Skeletal muscle cell (primary cell): Measurements from ENCODE around the gene FBXO44.
"Not testable (repeated sequence)": the region's sequence is repeated elsewhere in the genome, so short reads cannot be mapped to it uniquely, and the experiment has no call there.

Experiments used
- DNase-seq: peaks from one replicate; pipeline ENCODE4 v3.0.0-alpha.2; 2010; ENCODE audit warnings: low read depth
- H3K4me3 ChIP-seq: 2 replicates; pipeline ENCODE4 v1.5.1; 2011; ENCODE audit warnings: low read depth, mild to moderate bottlenecking, control low read depth, low read length, moderate library complexity

The FBXO44 gene, protein sequence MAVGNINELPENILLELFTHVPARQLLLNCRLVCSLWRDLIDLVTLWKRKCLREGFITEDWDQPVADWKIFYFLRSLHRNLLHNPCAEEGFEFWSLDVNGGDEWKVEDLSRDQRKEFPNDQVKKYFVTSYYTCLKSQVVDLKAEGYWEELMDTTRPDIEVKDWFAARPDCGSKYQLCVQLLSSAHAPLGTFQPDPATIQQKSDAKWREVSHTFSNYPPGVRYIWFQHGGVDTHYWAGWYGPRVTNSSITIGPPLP

DNA sequence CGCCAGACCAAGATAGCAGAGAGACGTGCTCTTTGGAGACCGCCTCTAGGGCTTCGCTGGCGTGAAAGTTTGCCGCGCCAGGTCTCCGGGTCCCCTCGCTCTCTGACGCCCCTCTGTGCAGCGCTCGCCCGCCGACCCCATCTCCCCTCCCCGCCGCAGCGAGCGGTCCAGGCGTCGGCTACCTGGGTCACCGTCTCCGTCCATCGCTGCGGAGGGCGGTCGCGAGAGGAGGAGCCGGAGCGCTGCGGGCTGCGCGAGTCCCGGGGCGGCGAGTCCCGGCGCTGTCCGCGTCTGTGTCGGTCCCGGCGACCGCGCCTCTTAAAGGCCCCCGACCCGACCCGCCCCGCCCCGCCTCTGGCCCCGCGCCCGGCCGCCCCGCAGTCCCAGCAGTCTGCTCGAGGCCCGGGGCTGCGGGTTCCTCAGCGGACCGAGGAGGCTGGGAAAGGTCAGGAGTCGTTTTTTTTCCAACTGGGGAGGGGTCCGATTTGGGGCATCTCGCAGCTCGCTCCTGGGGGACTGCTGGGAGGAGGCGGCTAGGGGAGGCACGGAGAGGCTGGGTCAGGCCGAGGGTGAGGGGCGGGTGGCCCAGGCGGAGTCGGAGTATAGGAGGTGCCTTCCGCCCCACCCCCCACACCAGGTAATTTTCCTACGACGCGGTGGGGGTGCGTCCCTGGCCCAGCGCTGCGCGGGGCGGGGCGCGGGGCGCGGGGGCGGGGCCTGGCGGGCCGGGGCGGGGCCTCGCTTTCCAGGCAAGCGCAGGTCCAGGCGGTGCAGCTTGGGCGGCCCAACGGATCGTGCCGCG lies at the start of gene FBXO44, which contains the start of gene FBXO2:
Gene FBXO44 (plus strand): TSS at position 741 of the 802 bp plus-strand sequence. CDS start 959 bp downstream, outside the sequence.
Gene FBXO2 (minus strand): TSS at position 293 of the 802 bp plus-strand sequence. CDS start 89 bp downstream, at position 204.
- no peak for DNase-seq
- H3K4me3 ChIP-seq: peak within 1 kb of the TSS; percentile 68

DNA sequence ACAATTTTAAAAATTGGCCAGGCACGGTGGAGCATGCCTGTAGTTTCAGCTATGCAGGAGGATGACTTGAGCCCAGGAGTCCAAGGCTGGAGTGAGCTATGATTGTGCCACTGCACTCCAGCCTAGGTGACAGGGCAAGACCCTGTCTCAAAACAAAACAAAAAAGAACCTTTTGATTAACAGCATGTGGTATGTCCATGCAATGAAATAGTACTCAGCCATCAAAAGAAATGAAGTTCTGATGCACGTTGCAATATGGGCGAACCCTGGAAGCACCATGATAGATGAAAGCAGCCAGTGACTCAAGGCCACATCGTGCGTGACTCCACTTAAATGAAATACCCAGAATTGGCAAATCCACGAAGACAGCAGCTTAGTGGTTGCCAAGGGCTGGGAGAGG lies 47.9 kb upstream of the FBXO44 start:
- no peak overlapping the region for H3K4me3 ChIP-seq
- DNase-seq: no peak

DNA sequence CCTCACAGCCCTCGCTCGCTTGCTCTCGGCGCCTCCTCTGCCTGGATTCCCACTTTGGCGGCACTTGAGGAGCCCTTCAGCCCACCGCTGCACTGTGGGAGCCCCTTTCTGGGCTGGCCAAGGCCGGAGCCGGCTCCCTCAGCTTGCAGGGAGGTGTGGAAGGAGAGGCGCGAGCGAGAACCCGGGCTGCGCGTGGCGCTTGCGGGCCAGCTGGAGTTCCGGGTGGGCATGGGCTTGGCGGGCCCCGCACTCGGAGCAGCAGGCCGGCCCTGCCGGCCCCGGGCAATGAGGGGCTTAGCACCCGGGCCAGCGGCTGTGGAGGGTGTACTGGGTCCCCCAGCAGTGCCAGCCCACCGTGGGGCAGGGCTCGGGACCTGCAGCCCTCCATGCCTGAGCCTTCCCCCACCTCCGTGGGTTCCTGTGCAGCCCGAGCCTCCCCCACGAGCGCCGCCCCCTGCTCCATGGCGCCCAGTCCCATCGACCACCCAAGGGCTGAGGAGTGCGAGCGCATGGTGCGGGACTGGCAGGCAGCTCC lies 46.0 kb upstream of the FBXO44 start:
- H3K4me3 ChIP-seq, DNase-seq: not testable (repeated sequence)

DNA sequence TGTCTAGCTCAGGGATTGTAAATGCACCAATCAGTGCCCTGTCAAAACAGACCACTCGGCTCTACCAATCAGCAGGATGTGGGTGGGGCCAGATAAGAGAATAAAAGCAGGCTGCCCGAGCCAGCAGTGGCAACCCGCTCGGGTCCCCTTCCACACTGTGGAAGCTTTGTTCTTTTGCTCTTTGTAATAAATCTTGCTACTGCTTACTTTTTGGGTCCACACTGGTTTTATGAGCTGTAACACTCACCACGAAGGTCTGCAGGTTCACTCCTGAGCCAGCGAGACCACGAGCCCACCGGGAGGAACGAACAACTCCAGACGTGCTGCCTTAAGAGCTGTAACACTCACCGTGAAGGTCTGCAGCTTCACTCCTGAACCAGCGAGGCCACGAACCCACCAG lies 45.3 kb upstream of the FBXO44 start:
- not testable (repeated sequence) for H3K4me3 ChIP-seq, DNase-seq

DNA sequence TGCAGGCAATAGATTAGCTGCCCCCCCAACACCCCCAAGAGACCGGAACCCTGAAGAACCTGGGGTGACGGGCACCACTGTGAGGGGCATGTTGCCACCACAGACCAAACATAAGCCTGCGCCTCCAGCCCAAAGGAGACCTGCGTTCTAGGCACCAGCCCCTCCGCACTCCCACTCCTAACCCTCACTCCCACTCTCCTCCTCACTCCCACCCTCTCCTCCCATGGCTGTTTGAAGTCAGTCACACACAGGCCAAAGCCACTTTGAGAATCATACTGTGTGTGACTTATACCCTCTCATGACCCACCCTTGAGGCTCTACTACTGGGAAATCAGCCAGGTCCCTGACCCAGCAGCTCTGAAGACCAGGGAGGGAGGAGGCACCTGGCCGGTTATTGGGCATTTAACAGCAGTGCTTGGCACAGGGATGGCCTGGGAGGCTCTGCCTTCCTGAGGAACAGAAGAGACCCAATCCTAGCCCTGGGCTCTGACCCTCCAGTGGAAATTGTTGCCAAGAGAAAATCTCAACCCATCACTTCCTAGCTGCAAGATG lies 44.0 kb upstream of the FBXO44 start:
- no peak for DNase-seq
- no peak overlapping the region for H3K4me3 ChIP-seq

DNA sequence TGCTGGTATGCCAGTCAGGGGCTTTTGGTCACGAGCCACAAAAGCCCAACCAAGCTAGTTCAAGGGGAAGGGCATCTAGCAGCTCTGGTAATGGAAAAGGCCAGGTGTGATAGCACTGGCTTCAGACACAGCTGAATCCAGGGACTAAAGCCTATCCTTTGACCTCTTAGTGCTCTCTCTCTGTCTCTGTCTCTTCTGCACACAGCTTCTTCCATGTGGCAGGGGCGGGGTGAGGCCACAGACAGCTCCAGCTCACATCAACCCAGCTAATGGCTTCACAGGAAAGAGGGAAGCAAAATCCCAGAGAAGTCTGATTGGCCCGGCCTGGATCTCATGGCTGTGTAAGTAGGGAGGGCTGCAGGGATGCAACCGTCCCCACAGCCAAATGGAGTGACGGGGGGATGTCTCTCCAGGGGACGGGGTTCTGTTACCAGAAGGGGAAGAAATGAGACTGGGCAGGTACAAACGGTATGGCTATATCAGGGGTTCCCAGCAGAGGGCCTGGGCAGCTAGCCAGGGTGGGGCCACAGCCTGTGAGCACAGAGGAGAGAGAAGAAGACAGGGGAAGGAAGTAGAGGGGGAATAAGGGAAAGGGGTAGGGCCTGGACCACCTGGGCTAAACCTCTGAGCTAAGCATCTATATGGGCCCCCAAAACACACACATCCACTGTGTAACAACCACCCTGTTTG lies 42.9 kb upstream of the FBXO44 start:
- no peak for DNase-seq
- no peak overlapping the region for H3K4me3 ChIP-seq

DNA sequence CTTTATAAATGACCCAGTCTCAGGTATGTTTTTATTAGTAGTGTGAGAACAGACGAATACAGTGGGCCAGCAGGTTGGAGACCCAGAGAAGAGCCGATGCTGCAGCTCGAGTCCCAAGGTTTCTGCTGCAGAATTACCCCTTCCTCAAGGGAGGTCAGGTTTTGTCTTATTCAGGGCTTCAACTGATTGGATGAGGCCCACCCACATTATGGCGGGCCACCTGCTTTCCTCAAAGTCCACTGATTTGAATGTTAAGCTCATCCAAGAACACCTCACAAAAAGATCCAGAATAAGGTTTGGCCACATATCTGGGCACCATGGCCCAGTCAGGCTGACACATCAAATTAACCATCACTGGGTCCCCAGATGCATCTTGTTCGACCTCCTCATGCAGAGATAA lies 41.3 kb upstream of the FBXO44 start:
- H3K4me3 ChIP-seq: no peak overlapping the region
- DNase-seq: no peak

DNA sequence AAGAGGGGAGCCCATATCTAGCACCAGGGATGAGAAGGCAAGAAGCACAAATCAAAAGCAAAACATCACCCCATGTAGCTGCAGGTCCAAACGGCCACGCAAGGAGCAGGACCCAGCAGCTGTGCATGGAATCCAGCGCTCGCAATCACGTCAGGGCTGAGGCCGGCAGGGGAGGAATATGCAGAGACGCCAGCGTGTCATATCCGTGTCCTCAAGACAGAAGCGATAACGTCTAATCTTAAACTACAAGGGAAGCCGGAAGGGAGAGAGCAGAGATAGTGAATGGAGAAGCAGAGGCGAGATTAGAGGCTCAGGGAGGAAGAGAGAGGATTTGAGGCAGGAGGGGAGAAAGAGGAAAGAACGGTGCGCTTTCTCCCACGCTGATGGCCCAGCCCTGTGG lies 39.6 kb upstream of the FBXO44 start:
- no peak for DNase-seq
- H3K4me3 ChIP-seq: no peak overlapping the region

DNA sequence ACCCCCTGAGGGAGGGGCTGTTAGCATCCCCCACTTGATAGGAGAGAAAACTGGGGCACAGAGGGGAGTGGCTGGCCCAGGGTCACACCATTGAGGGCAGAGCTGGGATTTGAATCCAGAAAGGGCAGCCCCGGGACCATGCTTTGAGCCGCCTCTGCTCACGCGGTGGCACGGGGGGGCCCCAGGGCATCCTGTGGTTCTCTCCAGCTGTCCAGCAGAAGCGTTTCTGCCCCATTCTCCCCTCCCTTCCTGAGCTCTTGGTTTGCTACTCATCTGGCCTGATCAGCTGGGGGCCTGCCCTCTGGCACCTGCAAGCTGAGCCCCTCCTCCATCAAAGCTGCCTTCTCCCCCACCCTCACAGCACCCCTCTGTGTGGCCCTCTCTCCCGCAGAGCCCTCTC lies 37.9 kb upstream of the FBXO44 start:
- no peak for DNase-seq
- H3K4me3 ChIP-seq: no peak overlapping the region

DNA sequence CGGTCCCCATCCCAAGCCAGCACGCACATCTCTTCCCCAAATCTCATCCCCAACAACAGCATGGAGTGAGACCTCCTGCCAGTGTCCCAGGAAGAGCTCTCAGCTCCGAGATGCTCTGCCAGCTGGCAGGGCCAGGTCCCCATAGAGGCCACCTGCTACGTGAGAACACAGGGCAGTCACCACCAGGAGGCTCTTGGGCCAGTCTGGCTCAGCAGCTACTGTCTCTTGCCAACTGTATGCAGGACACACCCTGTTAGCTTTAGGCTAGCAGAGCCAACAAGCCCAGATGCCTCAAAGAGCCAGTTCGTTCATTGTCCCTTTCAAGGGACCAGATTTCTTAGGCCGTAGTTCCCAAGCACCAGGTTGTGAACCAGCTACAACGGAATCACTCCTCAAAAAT lies 37.4 kb upstream of the FBXO44 start:
- DNase-seq: no peak
- no peak overlapping the region for H3K4me3 ChIP-seq

DNA sequence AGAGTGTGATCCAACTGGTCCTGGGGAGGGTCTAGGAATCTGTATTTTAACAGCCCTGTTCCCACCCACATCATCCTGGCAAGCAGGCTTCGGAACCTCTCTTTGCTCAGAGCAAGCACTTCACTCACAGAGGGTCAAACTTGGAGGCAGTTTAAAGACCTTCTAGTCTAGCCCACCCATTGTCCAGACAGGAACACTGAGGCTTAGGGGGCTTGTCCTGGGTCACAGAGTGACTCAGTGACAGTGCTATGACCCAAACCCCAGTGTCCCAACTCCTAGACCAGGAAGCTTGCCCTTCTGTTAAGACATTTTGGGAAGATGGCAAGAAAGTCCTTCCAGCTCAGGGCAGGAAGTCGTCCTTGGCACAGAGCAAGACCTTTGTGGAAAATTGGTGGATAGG lies 36.9 kb upstream of the FBXO44 start:
- DNase-seq: no peak
- H3K4me3 ChIP-seq: no peak overlapping the region

DNA sequence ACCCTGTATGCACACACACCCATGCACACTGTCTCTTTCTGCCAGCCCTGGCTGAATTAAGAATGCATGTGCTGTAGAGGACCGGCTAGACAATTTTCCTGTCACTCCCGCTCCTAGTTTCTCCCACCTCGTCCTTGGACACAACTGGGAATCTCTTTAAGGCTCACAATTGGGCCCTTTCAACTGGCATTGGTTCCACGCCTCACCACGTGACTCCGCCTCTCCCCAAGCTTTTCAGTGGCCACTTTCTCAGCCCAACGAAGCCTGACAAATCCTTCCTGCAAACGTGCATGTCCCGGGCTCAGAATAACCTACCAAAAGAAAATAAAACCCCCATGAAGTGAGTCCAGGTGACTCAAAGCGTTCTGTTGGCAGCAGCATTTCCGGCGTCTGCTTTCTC lies 34.3 kb upstream of the FBXO44 start:
- no peak for DNase-seq
- H3K4me3 ChIP-seq: no peak overlapping the region

DNA sequence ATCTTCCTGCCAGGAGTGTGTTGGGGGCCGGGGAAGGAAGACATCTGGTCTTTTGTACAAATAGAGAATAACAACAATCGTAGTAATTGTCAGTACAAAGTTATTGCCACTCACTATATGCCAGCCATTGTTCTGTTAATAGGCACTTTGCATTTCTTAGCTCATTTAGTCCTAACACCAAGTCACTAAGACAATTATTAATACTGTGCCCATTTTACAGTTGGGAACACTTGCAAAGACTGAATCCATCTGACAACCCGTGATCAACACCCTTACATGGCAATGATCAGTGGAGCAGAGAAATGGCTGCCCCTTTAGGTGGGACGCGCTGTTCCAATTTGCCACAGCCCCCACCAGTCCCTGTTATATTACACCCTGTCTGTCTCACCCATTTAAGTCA lies 33.8 kb upstream of the FBXO44 start:
- DNase-seq: no peak
- H3K4me3 ChIP-seq: no peak overlapping the region

DNA sequence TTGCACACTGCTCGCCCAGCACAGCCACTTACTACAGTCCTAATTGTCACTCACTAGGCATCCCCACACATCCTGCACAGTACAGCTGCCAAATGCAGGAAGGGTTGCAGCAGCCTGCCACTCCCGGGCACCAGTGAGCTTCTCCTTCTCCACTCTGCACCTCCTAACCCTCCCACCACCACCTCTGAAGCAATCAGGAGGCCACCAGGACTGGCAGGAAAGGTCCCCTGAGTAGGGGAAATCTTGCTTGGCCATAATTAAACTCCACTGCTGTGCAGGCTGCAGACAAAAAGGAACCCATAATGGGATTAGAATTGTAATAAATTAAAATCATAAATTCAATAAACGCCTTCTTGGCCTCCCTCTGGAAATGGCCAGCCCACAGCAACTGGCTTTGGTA lies 32.3 kb upstream of the FBXO44 start:
- no peak overlapping the region for H3K4me3 ChIP-seq
- no peak for DNase-seq

DNA sequence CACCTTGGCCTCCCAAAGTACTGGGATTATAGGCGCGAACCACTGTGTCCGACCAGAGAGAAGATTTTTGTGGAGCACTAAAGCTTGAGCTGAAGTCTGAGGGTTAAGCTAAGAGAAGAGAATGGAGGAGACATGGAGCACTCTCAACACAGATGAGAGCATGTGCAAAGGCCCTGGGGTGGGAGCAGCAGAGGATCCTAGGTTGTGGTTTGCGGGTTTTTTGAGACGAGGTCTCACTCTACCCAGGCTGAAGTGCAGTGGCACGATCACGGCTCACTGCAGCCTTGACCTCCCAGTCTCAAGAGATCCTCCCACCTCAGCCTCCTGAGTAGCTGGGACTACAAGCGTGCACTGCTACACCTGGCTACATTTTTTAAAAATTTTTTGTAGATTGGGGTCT lies 31.0 kb upstream of the FBXO44 start:
- no peak for DNase-seq
- H3K4me3 ChIP-seq: no peak overlapping the region

DNA sequence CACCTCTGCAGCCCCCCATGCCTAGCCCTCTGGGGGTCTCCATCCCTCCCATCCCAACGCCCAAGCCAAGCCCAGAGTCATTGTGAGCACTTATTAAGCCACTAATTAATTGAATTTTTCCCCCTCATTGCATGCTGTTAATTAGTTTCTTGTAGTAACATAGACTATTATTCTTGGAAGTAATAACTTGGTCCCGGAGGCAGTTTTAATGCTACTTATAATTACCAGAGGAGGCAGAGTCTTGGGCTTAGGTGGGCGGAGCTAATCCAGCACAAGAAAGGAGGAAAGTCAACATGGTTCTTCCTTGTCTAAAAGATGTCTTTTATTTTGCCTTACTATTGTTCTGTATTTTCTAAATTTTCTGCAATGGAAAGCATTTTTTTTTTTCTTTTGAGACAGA lies 28.1 kb upstream of the FBXO44 start:
- H3K4me3 ChIP-seq: no peak overlapping the region
- no peak for DNase-seq

DNA sequence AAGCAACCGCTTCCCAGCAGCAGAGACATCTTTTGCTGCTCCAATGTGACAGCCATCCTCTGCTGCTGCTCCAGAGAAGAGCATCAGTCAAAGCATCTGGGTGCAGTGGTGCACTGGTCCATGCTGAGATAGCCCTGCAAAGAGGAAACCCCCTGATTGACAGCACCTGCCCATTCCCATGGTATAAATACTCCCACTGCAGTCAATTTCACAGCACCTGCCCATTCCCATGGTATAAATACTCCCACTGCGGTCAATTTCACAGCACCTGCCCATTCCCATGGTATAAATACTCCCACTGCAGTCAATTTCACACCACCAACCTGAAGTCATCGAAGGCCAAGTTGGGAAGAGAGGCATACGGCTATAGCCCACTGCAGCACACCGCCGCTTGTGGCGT lies 25.9 kb upstream of the FBXO44 start:
- no peak for DNase-seq
- no peak overlapping the region for H3K4me3 ChIP-seq

DNA sequence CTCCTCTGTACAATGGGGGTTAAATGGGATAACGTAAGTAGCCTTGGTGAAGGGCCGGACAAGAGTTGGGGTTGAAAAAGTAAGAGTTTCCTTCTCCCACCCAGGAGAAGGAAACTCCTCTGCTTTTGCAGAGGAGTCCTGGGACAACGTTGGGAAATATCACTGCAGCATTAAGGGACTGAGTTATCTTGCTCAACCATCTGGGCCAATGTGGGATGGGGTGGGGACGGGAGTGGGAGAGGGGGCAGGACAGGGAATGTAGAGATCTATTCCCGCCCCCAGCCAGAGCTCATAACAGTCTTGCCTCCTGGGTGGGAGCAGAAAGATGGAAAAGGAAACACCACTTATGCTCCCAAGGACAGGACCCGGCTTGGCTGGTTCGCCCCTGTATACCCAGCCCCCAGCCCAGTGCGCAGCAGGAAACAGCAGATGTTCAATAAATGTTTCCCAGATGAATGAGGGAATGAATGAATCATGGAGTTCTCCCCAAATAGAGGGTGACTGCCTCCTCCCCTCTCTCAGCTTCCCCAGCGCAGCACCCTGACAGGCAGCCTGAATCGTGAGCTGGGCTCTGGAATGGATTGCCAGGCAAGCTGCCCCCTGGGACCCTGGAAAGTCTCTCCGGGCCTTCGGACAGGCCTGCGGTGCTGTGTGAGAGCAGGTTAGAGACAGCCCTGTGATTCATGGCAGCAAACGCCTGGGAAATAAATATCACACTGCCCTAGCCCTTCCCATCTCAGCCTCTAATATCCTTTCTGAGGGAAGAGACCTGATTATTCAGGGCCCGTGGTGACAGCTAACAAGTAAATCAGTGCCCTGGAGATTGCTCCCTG lies 25.3 kb upstream of the FBXO44 start:
- no peak for DNase-seq
- H3K4me3 ChIP-seq: no peak overlapping the region
